22Rv1 (cell line): Measurements from ENCODE around the gene CIB4.

ENCODE experiments used
- CTCF ChIP-seq: fragments of 450-650 bp; IDR thresholded peaks from 2 replicates; pipeline ENCODE4 v1.5.1; 2017; ENCODE audit warnings: mild to moderate bottlenecking
- ZFX ChIP-seq: fragments of 450-650 bp; IDR thresholded peaks from 2 replicates; pipeline ENCODE4 v1.6.1; 2017; ENCODE audit warnings: antibody characterized with exemption, borderline replicate concordance

GRCh38 chr2:26646986-26647672, 6.0 kb upstream of the CIB4 start:
- TF ChIP-seq CTCF (no peak), ZFX (no peak)
